K562 (cell line): ENCODE results near the gene KCNQ4. TPM values are rescaled to one million over a fixed set of nuclear protein-coding genes. Genes with fewer than 3 reads are reported as not detected.

Experiments used
- ATAC-seq: fragments of 200-7000 bp; cut with Tn5 transposase; 3 replicates; pipeline ENCODE4 v1.9.1; 2020; ENCODE audit warnings: moderate library complexity
- BruUV-seq: library from RNA; stranded (reverse); fragments of 400-500 nt; replicated peaks from 2 replicates; lab custom pipeline; 2021; lab: Mats Ljungman, UMichigan
- CTCF ChIA-PET: fragments of 300-600 bp; formaldehyde crosslinking; extraction: SDS; loops from one replicate; lab custom pipeline; 2021; ENCODE audit warnings: low intra/inter-chr PET ratio; lab: Yijun Ruan, JAX
- POLR2A ChIA-PET: fragments of 300-600, 350-650 bp; sonication (Branson Sonifier 250); formaldehyde crosslinking; extraction: SDS; loops from one replicate; lab custom pipeline; 2021; ENCODE audit warnings: antibody characterized with exemption, inconsistent platforms; lab: Yijun Ruan, JAX
- DNase-seq, 4 experiments: peaks; one replicate each; pipeline versions ENCODE4 v3.0.0 to v3.0.0-alpha.2; 2011 to 2018; ENCODE audit warnings: low spot score in 3 of 4, mixed read lengths in 3 of 4; ENCODE audit errors: extremely low read depth in 1 of 4
- FAIRE-seq: peaks from 2 replicates; lab custom pipeline; 2011; peaks lifted over from hg19 to GRCh38; lab: Jason Lieb, UNC
- H2AFZ ChIP-seq: 2 replicates; pipeline ENCODE4 v1.6.0; 2011; ENCODE audit warnings: low read depth, low read length, control low read depth, inconsistent platforms
- H3K27ac ChIP-seq: fragments of 200-600 bp; 3 replicates; pipeline ENCODE4 v1.8.0; 2011; ENCODE audit warnings: low read depth, mild to moderate bottlenecking, control low read depth, inconsistent platforms, low read length, moderate library complexity, mixed read lengths; ENCODE audit errors: extremely low read depth
- H3K27me3 ChIP-seq, 2 experiments: fragments of 300-600 bp in 1 of 2; 2 replicates in 1 of 2; 3 replicates in 1 of 2; pipeline versions ENCODE4 v1.6.0 to v1.8.0; 2011; ENCODE audit warnings: inconsistent platforms in 2 of 2, low read length in 2 of 2, mild to moderate bottlenecking in 1 of 2, mixed read lengths in 1 of 2, moderate library complexity in 1 of 2; ENCODE audit not compliant: control insufficient read depth in 2 of 2, insufficient read depth in 2 of 2
- H3K36me3 ChIP-seq: fragments of 300-600 bp; 3 replicates; pipeline ENCODE4 v1.8.0; 2011; ENCODE audit warnings: mild to moderate bottlenecking, low read length, inconsistent platforms; ENCODE audit not compliant: control insufficient read depth, insufficient read depth
- H3K4me1 ChIP-seq, 2 experiments: fragments of 200-600 bp in 1 of 2; replicated peaks in 1 of 2; 2 replicates in 1 of 2; 3 replicates in 1 of 2; pipeline versions ENCODE4 v1.5.1 to v1.8.0; 2011; ENCODE audit warnings: inconsistent platforms in 2 of 2, low read length in 2 of 2, mild to moderate bottlenecking in 1 of 2, mixed read lengths in 1 of 2, moderate library complexity in 1 of 2; ENCODE audit not compliant: control insufficient read depth in 2 of 2, insufficient read depth in 2 of 2
- H3K4me2 ChIP-seq: 2 replicates; pipeline ENCODE4 v1.6.1; 2011; ENCODE audit warnings: low read length, control low read depth, inconsistent platforms, mixed read lengths; ENCODE audit not compliant: insufficient read depth
- H3K4me3 ChIP-seq: fragments of 200-600 bp; sonication (generic), shearing (Covaris generic); 2 replicates; pipeline ENCODE4 v1.5.1; 2016; ENCODE audit warnings: control low read depth, inconsistent platforms
- H3K79me2 ChIP-seq: fragments of 200-600 bp; 3 replicates; pipeline ENCODE4 v1.8.0; 2011; ENCODE audit warnings: low read length, inconsistent platforms; ENCODE audit not compliant: control insufficient read depth, insufficient read depth
- H3K9ac ChIP-seq, 2 experiments: 2 replicates each; pipeline versions ENCODE4 v1.6.0 to v1.6.1; 2011; ENCODE audit warnings: low read depth in 2 of 2, low read length in 2 of 2, control low read depth in 1 of 2, inconsistent platforms in 1 of 2, mild to moderate bottlenecking in 1 of 2, mixed read lengths in 1 of 2; ENCODE audit not compliant: insufficient read depth in 1 of 2
- H3K9me1 ChIP-seq: one replicate; pipeline ENCODE4 v1.6.0; 2011; ENCODE audit warnings: inconsistent platforms, mild to moderate bottlenecking, low read length, moderate library complexity; ENCODE audit not compliant: control insufficient read depth, insufficient read depth
- H3K9me3 ChIP-seq: replicated peaks from 2 replicates; pipeline ENCODE4 v1.5.1; 2011; ENCODE audit warnings: low read depth, low read length, inconsistent platforms; ENCODE audit not compliant: control insufficient read depth, insufficient read depth
- H4K20me1 ChIP-seq: replicated peaks from 2 replicates; pipeline ENCODE4 v1.6.1; 2011; ENCODE audit warnings: low read length, inconsistent platforms, mixed read lengths; ENCODE audit not compliant: control insufficient read depth, insufficient read depth
- BCL6 ChIP-seq: fragments of 250-450 bp; sonication (Bioruptor Pico); IDR thresholded peaks from 2 replicates; pipeline ENCODE4 v1.4.0; 2020
- CREBBP ChIP-seq: IDR thresholded peaks from one replicate; pipeline ENCODE4 v1.6.1; 2012; ENCODE audit warnings: low read depth, mild to moderate bottlenecking, control low read depth, inconsistent platforms, low read length
- MAFG ChIP-seq: fragments of 450-650 bp; conservative IDR thresholded peaks from 2 replicates; pipeline ENCODE4 v1.6.1; 2016; ENCODE audit warnings: missing genetic modification characterization, missing compliant biosample characterization
- MBD2 ChIP-seq: sonication (generic); IDR thresholded peaks from 2 replicates; pipeline ENCODE4 v1.6.1; 2016; ENCODE audit warnings: low read depth, borderline replicate concordance
- NUFIP1 ChIP-seq: fragments of 450-650 bp; IDR thresholded peaks from 2 replicates; pipeline ENCODE4 v1.6.1; 2018; ENCODE audit not compliant: partially characterized antibody
- PHF21A ChIP-seq: fragments of 450-650 bp; IDR thresholded peaks from 2 replicates; pipeline ENCODE4 v1.6.1; 2017; ENCODE audit warnings: low read depth, borderline replicate concordance
- POLR2AphosphoS5 ChIP-seq: IDR thresholded peaks from 2 replicates; pipeline ENCODE4 v1.6.1; 2011; ENCODE audit warnings: mild to moderate bottlenecking, low read depth, low read length, moderate library complexity; ENCODE audit not compliant: control insufficient read depth, insufficient read depth
- SMAD4 ChIP-seq: fragments of 250-450 bp; sonication (Bioruptor Pico); conservative IDR thresholded peaks from 2 replicates; pipeline ENCODE4 v1.8.0; 2021; ENCODE audit warnings: inconsistent platforms, mild to moderate bottlenecking, moderate library complexity
- SMARCC2 ChIP-seq: fragments of 450-650 bp; IDR thresholded peaks from 2 replicates; pipeline ENCODE4 v1.6.1; 2017; ENCODE audit warnings: antibody characterized with exemption, moderate library complexity, mild to moderate bottlenecking, low read depth
- ZBTB8A ChIP-seq: fragments of 450-650 bp; IDR thresholded peaks from 2 replicates; pipeline ENCODE4 v1.6.1; 2018; ENCODE audit warnings: mild to moderate bottlenecking, moderate library complexity; ENCODE audit not compliant: partially characterized antibody
- ZKSCAN1 ChIP-seq: fragments of 150-350 bp; IDR thresholded peaks from 2 replicates; pipeline ENCODE4 v1.6.1; 2016; ENCODE audit warnings: low read depth, low read length
- ZNF143 ChIP-seq: sonication (generic); formaldehyde crosslinking; IDR thresholded peaks from 2 replicates; pipeline ENCODE4 v1.9.0; 2022; ENCODE audit warnings: mild to moderate bottlenecking, missing genetic modification reagents
- ZNF354B ChIP-seq: fragments of 250-450 bp; sonication (Bioruptor Pico); IDR thresholded peaks from 2 replicates; pipeline ENCODE4 v1.4.0; 2020
- ZNF384 ChIP-seq: IDR thresholded peaks from 2 replicates; pipeline ENCODE4 v1.6.1; 2012; ENCODE audit warnings: low read depth, low read length, improper control_type of control experiment
- ZNF79 ChIP-seq: fragments of 250-450 bp; sonication (Bioruptor Pico); IDR thresholded peaks from 2 replicates; pipeline ENCODE4 v1.4.0; 2020; ENCODE audit warnings: low read depth, mild to moderate bottlenecking, moderate library complexity
- WGBS: fragments of 100-300 bp; shearing (Covaris generic); methylation state at CpG from one replicate; pipeline ENCODE4 v1.1.6; 2016; ENCODE audit warnings: low coverage, mixed read lengths; ENCODE audit not compliant: insufficient coverage; ENCODE audit errors: missing lambda C conversion rate; 5-methylcytosine and 5-hydroxymethylcytosine counted together
- in situ Hi-C: fragments of 300-500 bp; cut with MboI; formaldehyde crosslinking; loops from 4 replicates; pipeline ENCODE4 v1.15.0; 2018; ENCODE audit warnings: inconsistent platforms, mixed read lengths
- intact Hi-C: fragments of 100-400 bp; cut with micrococcal nuclease; formaldehyde crosslinking; loops from 2 replicates; pipeline ENCODE4 v1.14.2; 2022
- polyA plus RNA-seq, 8 experiments: library from polyadenylated mRNA; depleted of rRNA in 4 of 8; stranded (reverse) in 5 of 8; unstranded in 3 of 8; fragments of >200 nt; fragmentation: Nextera tagmentation in 2 of 8; fragmentation: Illumina TruSeq in 1 of 8; extraction: Ambion mirVana in 2 of 8; extraction: Trizol in 1 of 8; gene quantifications; 2 replicates each; pipeline versions ENCODE4 v1.2.1 to v1.2.3, GENCODE V29; 2011 to 2014; ENCODE audit warnings: inconsistent platforms in 1 of 8, missing spikeins in 1 of 8
- total RNA-seq, 7 experiments: library from RNA; depleted of rRNA in 6 of 7; stranded (reverse); fragments of >200 nt in 6 of 7; fragmentation: Illumina TruSeq in 2 of 7; extraction: Trizol in 2 of 7; gene quantifications; 2 replicates each; pipeline versions ENCODE4 v1.2.1 to v1.2.3, GENCODE V29; 2011 to 2021; ENCODE audit warnings: low replicate concordance in 1 of 7
- TF ChIP-seq, protein P1 (sequence below): fragments of 450-650 bp; conservative IDR thresholded peaks from 2 replicates; pipeline ENCODE4 v1.6.1; 2016; ENCODE audit warnings: missing genetic modification characterization, low read depth, mild to moderate bottlenecking, missing compliant biosample characterization, moderate library complexity
- TF ChIP-seq, protein P2 (sequence below): fragments of 200-800 bp; sonication (Bioruptor generic); IDR thresholded peaks from 2 replicates; pipeline ENCODE4 v1.6.1; 2016; ENCODE audit warnings: missing genetic modification characterization, missing compliant biosample characterization
- TF ChIP-seq, protein P3 (sequence below): fragments of 250-450 bp; sonication (Bioruptor Pico); IDR thresholded peaks from 2 replicates; pipeline ENCODE4 v1.6.1; 2021; ENCODE audit warnings: mild to moderate bottlenecking

KCNQ4 gene
- total and polyA plus RNA-seq, 9 of the 15 experiments (the other 6 are each of a cell fraction or from before 2014, with no cell fraction given): 0.07 to 4.1 (median 0.79) TPM

DNA sequence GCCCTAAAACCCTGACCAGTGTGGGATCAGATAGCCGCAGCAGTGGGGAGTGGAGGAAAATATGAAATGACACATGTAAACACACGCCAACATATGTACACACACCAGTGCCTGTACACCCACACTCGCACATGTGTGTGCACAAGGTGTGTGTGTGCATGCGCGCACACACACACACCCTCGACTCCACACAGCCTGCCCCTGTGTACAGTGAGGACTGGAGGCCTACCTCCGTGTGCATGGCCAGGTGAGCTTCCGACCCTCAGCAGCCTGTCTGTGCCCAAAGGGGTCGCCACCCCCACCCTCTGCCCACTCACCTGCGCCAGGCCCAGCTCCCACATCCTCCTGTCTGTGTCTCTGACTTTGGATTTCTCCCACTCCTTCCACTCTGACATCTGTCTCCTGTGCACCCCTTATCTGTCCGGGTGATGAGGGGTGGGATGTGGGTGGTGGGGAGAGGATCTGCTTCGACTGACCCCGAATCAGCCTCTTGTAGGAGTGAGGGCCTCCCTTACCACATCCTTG lies 46.9 kb downstream of the KCNQ4 start:
- Histone ChIP-seq H3K4me3 (no peak overlapping the region), H3K79me2 (no peaks in the 10 kb centered on the region), H3K9me1 (peaks cover 3% of the 10 kb centered on the region), H3K36me3 (no peaks in the 10 kb centered on the region), H3K4me2 (no peak overlapping the region), H3K9ac (peak overlapping the region in 1 of 2 experiments; percentile 37; a peak in 1 of 4 replicates), H3K27ac (no peak overlapping the region), H3K9me3 (no peaks in the 10 kb centered on the region), H4K20me1 (no peaks in the 10 kb centered on the region), H2AFZ (no peak overlapping the region), H3K4me1 (peaks cover 2 to 23% of the 10 kb centered on the region in 2 experiments; a peak in 3 of 5 replicates), H3K27me3 (no peaks in the 10 kb centered on the region)
- no peak for DNase-seq
- in situ Hi-C loops (no loop called here), intact Hi-C loops (no loop called here)
- 70% methylated on average over 12 of the region's 13 CpGs for WGBS
- POLR2A ChIA-PET: interaction anchor here (1.0 to 1.6 kb wide), 2 partner anchors 9 to 11 kb away, joined by 5 to 8 read pairs; no protein-coding TSS in a partner anchor
- CTCF ChIA-PET: no interaction called here
- FAIRE-seq: no peak
- ATAC-seq: no peak
- no TSS peak for BruUV-seq
- TF ChIP-seq SMAD4 (CRISPR knock-in tag) (no peak), CREBBP (no peak), MAFG (tag) (no peak), MBD2 (no peak), BCL6 (CRISPR knock-in tag) (no peak), ZBTB8A (no peak), POLR2AphosphoS5 (no peak), ZNF79 (CRISPR knock-in tag) (no peak), ZKSCAN1 (no peak), PHF21A (no peak), ZNF354B (CRISPR knock-in tag) (no peak), ZNF143 (CRISPR knock-in tag) (no peak), NUFIP1 (no peak), ZNF384 (no peak), SMARCC2 (no peak)
- TF ChIP-seq, protein P1, sequence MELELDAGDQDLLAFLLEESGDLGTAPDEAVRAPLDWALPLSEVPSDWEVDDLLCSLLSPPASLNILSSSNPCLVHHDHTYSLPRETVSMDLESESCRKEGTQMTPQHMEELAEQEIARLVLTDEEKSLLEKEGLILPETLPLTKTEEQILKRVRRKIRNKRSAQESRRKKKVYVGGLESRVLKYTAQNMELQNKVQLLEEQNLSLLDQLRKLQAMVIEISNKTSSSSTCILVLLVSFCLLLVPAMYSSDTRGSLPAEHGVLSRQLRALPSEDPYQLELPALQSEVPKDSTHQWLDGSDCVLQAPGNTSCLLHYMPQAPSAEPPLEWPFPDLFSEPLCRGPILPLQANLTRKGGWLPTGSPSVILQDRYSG (tag): no peak
- TF ChIP-seq, protein P2, sequence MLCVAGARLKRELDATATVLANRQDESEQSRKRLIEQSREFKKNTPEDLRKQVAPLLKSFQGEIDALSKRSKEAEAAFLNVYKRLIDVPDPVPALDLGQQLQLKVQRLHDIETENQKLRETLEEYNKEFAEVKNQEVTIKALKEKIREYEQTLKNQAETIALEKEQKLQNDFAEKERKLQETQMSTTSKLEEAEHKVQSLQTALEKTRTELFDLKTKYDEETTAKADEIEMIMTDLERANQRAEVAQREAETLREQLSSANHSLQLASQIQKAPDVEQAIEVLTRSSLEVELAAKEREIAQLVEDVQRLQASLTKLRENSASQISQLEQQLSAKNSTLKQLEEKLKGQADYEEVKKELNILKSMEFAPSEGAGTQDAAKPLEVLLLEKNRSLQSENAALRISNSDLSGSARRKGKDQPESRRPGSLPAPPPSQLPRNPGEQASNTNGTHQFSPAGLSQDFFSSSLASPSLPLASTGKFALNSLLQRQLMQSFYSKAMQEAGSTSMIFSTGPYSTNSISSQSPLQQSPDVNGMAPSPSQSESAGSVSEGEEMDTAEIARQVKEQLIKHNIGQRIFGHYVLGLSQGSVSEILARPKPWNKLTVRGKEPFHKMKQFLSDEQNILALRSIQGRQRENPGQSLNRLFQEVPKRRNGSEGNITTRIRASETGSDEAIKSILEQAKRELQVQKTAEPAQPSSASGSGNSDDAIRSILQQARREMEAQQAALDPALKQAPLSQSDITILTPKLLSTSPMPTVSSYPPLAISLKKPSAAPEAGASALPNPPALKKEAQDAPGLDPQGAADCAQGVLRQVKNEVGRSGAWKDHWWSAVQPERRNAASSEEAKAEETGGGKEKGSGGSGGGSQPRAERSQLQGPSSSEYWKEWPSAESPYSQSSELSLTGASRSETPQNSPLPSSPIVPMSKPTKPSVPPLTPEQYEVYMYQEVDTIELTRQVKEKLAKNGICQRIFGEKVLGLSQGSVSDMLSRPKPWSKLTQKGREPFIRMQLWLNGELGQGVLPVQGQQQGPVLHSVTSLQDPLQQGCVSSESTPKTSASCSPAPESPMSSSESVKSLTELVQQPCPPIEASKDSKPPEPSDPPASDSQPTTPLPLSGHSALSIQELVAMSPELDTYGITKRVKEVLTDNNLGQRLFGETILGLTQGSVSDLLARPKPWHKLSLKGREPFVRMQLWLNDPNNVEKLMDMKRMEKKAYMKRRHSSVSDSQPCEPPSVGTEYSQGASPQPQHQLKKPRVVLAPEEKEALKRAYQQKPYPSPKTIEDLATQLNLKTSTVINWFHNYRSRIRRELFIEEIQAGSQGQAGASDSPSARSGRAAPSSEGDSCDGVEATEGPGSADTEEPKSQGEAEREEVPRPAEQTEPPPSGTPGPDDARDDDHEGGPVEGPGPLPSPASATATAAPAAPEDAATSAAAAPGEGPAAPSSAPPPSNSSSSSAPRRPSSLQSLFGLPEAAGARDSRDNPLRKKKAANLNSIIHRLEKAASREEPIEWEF (CRISPR knock-in tag): no peak
- TF ChIP-seq, protein P3, sequence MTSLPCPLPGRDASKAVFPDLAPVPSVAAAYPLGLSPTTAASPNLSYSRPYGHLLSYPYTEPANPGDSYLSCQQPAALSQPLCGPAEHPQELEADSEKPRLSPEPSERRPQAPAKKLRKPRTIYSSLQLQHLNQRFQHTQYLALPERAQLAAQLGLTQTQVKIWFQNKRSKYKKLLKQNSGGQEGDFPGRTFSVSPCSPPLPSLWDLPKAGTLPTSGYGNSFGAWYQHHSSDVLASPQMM (CRISPR knock-in tag): no peak
